GM12891 (cell line): ENCODE results near the gene COMMD6.

Experiments
- POLR2A ChIP-seq: IDR thresholded peaks from 2 replicates; pipeline ENCODE4 v1.6.1; 2011; ENCODE audit warnings: low read depth, low read length, control low read depth
- POLR2AphosphoS5 ChIP-seq: IDR thresholded peaks from 2 replicates; pipeline ENCODE4 v1.6.1; 2011; ENCODE audit warnings: low read depth, low read length, control low read depth
- POU2F2 ChIP-seq: IDR thresholded peaks from 2 replicates; pipeline ENCODE4 v1.6.1; 2011; ENCODE audit warnings: low read depth, mild to moderate bottlenecking, control low read depth, low read length, moderate library complexity
- SPI1 ChIP-seq: IDR thresholded peaks from 2 replicates; pipeline ENCODE4 v1.6.1; 2011; ENCODE audit warnings: low read depth, low read length, control low read depth
- TAF1 ChIP-seq: IDR thresholded peaks from 2 replicates; pipeline ENCODE4 v1.6.1; 2011; ENCODE audit warnings: low read depth, low read length, control low read depth

DNA sequence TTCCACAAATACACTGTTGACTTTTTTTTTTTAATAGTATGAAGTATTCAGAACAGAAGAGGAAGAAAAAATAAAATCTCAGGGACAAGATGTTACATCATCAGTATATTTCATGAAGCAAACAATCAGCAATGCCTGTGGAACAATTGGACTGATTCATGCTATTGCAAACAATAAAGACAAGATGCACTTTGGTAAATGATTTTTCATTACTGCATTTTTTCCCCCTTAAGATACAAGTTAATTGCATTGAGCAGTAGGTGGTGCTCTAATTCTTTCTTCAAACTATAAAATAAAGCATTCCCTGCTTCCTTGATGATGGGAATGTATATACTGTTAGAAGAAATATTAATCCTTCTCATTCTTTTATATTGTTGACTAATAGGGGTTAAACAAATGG lies 29.0 kb upstream of the COMMD6 start:
- TF ChIP-seq POLR2AphosphoS5 (no peak), POLR2A (no peak), TAF1 (no peak), SPI1 (no peak), POU2F2 (no peak)
